Smooth muscle cell (in vitro differentiated cells): ENCODE measurements around the gene SH3PXD2B. TPM values are rescaled to one million over a fixed set of nuclear protein-coding genes. Genes with fewer than 3 reads are reported as not detected.

Source experiments
- DNase-seq: peaks from one replicate; lab custom pipeline; 2025; ENCODE audit not compliant: unreplicated experiment; lab: John Stamatoyannopoulos, UW
- H2AFZ ChIP-seq: fragments of 200-600 bp; sonication (generic); 2 replicates; pipeline ENCODE4 v1.6.0; 2016; ENCODE audit warnings: antibody characterized with exemption, low read depth, mild to moderate bottlenecking
- H3F3A ChIP-seq: fragments of 200-600 bp; sonication (generic); 2 replicates; pipeline ENCODE4 v1.6.0; 2017; ENCODE audit warnings: antibody characterized with exemption, low read depth
- H3K27ac ChIP-seq: fragments of 200-600 bp; sonication (generic); 2 replicates; pipeline ENCODE4 v1.5.1; 2016; ENCODE audit warnings: low read depth, mild to moderate bottlenecking
- H3K27me3 ChIP-seq: fragments of 200-600 bp; sonication (generic); 2 replicates; pipeline ENCODE4 v1.6.1; 2016; ENCODE audit warnings: low read depth, mild to moderate bottlenecking
- H3K36me3 ChIP-seq: fragments of 200-600 bp; sonication (generic); 2 replicates; pipeline ENCODE4 v1.5.1; 2016; ENCODE audit warnings: low read depth
- H3K4me1 ChIP-seq: fragments of 200-600 bp; sonication (generic); 2 replicates; pipeline ENCODE4 v1.5.1; 2016; ENCODE audit warnings: low read depth
- H3K4me2 ChIP-seq: fragments of 200-600 bp; sonication (generic); 2 replicates; pipeline ENCODE4 v1.6.0; 2016; ENCODE audit warnings: mild to moderate bottlenecking
- H3K4me3 ChIP-seq: fragments of 200-600 bp; sonication (generic); 2 replicates; pipeline ENCODE4 v1.5.1; 2016; ENCODE audit warnings: mild to moderate bottlenecking
- H3K79me2 ChIP-seq: fragments of 200-600 bp; sonication (generic); 2 replicates; pipeline ENCODE4 v1.6.0; 2016; ENCODE audit warnings: low read depth, mild to moderate bottlenecking
- H3K9ac ChIP-seq: fragments of 200-600 bp; sonication (generic); 2 replicates; pipeline ENCODE4 v1.6.0; 2016; ENCODE audit warnings: low read depth
- H3K9me3 ChIP-seq: fragments of 200-600 bp; sonication (generic); replicated peaks from 2 replicates; pipeline ENCODE4 v1.5.1; 2016; ENCODE audit warnings: low read depth
- H4K20me1 ChIP-seq: fragments of 200-600 bp; sonication (generic); 2 replicates; pipeline ENCODE4 v1.6.0; 2016; ENCODE audit warnings: low read depth
- WGBS: methylation state at CpG from one replicate; pipeline ENCODE4 v1.1.7; 2016; ENCODE audit warnings: low lambda C conversion rate; 5-methylcytosine and 5-hydroxymethylcytosine counted together
- polyA plus RNA-seq: library from polyadenylated mRNA; unstranded; fragments of >200 nt; fragmentation: Nextera tagmentation; extraction: Ambion mirVana; gene quantifications from 2 replicates; pipeline ENCODE4 v1.2.1, GENCODE V29; 2016
- total RNA-seq: library from RNA; depleted of rRNA; stranded (reverse); fragments of >200 nt; gene quantifications from 2 replicates; pipeline ENCODE4 v1.2.3, GENCODE V29; 2014
- TF ChIP-seq, protein P1 (sequence below): fragments of 200-600 bp; sonication (generic); IDR thresholded peaks from 2 replicates; pipeline ENCODE4 v1.5.1; 2017; ENCODE audit warnings: borderline replicate concordance, mild to moderate bottlenecking, antibody characterized with exemption; ENCODE audit not compliant: insufficient read depth, poor library complexity, severe bottlenecking

Gene SH3PXD2B
- total and polyA plus RNA-seq, 2 experiments from 2014 or later = 36.5 to 39.4 TPM

DNA sequence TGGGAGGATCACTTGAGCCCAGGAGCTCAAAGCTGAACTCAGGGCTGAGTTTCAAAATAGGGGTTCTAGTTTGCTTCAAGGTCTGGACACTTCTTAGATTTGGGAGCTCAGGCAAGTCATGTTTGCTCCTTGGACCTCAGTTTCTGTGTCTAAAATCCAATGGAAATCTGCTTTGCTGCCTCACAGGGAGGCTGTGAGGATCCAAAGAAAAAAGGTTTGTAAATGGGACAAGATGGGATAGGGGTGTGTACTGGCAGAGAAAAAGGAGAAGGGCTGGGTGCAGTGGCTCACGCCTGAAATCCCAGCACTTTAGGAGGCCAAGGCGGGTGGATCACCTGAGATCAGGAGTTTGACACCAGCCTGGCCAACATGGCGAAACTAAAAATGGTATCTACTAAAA, 39.6 kb upstream of the SH3PXD2B start:
- H3K27me3 ChIP-seq = no peaks in the 10 kb centered on the region
- no peaks in the 10 kb centered on the region for H3K4me1 ChIP-seq
- TF ChIP-seq, protein P1, sequence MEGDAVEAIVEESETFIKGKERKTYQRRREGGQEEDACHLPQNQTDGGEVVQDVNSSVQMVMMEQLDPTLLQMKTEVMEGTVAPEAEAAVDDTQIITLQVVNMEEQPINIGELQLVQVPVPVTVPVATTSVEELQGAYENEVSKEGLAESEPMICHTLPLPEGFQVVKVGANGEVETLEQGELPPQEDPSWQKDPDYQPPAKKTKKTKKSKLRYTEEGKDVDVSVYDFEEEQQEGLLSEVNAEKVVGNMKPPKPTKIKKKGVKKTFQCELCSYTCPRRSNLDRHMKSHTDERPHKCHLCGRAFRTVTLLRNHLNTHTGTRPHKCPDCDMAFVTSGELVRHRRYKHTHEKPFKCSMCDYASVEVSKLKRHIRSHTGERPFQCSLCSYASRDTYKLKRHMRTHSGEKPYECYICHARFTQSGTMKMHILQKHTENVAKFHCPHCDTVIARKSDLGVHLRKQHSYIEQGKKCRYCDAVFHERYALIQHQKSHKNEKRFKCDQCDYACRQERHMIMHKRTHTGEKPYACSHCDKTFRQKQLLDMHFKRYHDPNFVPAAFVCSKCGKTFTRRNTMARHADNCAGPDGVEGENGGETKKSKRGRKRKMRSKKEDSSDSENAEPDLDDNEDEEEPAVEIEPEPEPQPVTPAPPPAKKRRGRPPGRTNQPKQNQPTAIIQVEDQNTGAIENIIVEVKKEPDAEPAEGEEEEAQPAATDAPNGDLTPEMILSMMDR = no peak
- H3F3A ChIP-seq = no peaks in the 10 kb centered on the region
- no peaks in the 10 kb centered on the region for H3K36me3 ChIP-seq
- 93% methylated on average over 3 of the region's 3 CpGs for WGBS
- H3K4me3 ChIP-seq = no peak overlapping the region
- no peak for DNase-seq
- no peaks in the 10 kb centered on the region for H4K20me1 ChIP-seq
- no peak overlapping the region for H3K4me2 ChIP-seq
- no peak overlapping the region for H3K9ac ChIP-seq
- H3K79me2 ChIP-seq = no peaks in the 10 kb centered on the region
- H2AFZ ChIP-seq = no peak overlapping the region
- H3K9me3 ChIP-seq = no peaks in the 10 kb centered on the region
- no peak overlapping the region for H3K27ac ChIP-seq

DNA sequence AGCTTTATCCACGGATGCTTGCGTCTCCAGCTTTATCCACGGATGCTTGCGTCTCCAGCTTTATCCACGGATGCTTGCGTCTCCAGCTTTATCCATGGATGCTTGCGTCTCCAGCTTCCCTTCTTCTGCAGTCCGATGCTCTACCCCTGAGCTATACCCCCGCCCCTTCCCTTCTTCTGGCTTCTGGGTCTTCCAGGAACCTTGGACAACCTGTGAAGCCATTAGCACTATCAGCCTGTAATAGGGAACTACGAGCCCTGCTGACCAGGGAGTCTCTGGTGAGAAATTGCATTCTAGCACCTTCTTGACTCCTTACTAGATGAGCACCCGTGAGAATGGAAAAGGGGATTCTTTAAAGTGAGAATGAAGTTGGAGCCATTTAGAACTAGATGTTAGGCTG, 39.1 kb upstream of the SH3PXD2B start:
- Histone ChIP-seq H4K20me1 (no peaks in the 10 kb centered on the region), H3K4me1 (no peaks in the 10 kb centered on the region), H3K27ac (no peak overlapping the region), H3K4me2 (no peak overlapping the region), H3K9ac (no peak overlapping the region), H3K27me3 (no peaks in the 10 kb centered on the region), H3K79me2 (no peaks in the 10 kb centered on the region), H3K9me3 (no peaks in the 10 kb centered on the region), H2AFZ (no peak overlapping the region), H3F3A (no peaks in the 10 kb centered on the region), H3K36me3 (no peaks in the 10 kb centered on the region), H3K4me3 (no peak overlapping the region)
- no peak for DNase-seq
- WGBS = 91% methylated on average over 11 of the region's 11 CpGs
- TF ChIP-seq, protein P1 = no peak

- TF ChIP-seq, protein P1 = no peak
- Histone ChIP-seq H3F3A (no peaks in the 10 kb centered on the region), H3K4me1 (no peaks in the 10 kb centered on the region), H3K9me3 (no peaks in the 10 kb centered on the region), H3K27ac (no peak overlapping the region), H2AFZ (no peak overlapping the region), H4K20me1 (no peaks in the 10 kb centered on the region), H3K4me3 (no peak overlapping the region), H3K4me2 (no peak overlapping the region), H3K27me3 (no peaks in the 10 kb centered on the region), H3K9ac (no peak overlapping the region), H3K79me2 (no peaks in the 10 kb centered on the region), H3K36me3 (no peaks in the 10 kb centered on the region)
- DNase-seq = no peak
- WGBS = 89% methylated on average over 7 of the region's 7 CpGs
Observed at GRCh38 chr5:172493002-172493401, 38.7 kb upstream of the SH3PXD2B start.

GRCh38 chr5:172492097-172492840, 37.9 kb upstream of the SH3PXD2B start:
- Histone ChIP-seq H3F3A (no peaks in the 10 kb centered on the region), H3K4me2 (no peak overlapping the region), H3K36me3 (no peaks in the 10 kb centered on the region), H3K9ac (no peak overlapping the region), H3K4me1 (no peaks in the 10 kb centered on the region), H4K20me1 (no peaks in the 10 kb centered on the region), H3K9me3 (no peaks in the 10 kb centered on the region), H3K4me3 (no peak overlapping the region), H3K27me3 (no peaks in the 10 kb centered on the region), H3K27ac (no peak overlapping the region), H3K79me2 (no peaks in the 10 kb centered on the region), H2AFZ (no peak overlapping the region)
- TF ChIP-seq, protein P1 = no peak
- no peak for DNase-seq
- 88% methylated on average over 14 of the region's 14 CpGs for WGBS
